Astrocyte (in vitro differentiated cells and primary cell): Measurements from ENCODE around the gene FBLN1. TPM values are rescaled to one million over a fixed set of nuclear protein-coding genes. Genes with fewer than 3 reads are reported as not detected.

ENCODE experiments used
- DNase-seq: peaks from one replicate; pipeline ENCODE4 v3.0.0-alpha.2; 2010; ENCODE audit warnings: low read depth
- FAIRE-seq: peaks from 2 replicates; lab custom pipeline; 2011; peaks lifted over from hg19 to GRCh38; lab: Jason Lieb, UNC
- H2AFZ ChIP-seq: 2 replicates; pipeline ENCODE4 v1.6.0; 2012; ENCODE audit warnings: low read depth, low read length, inconsistent platforms
- H3K27ac ChIP-seq: 2 replicates; pipeline ENCODE4 v1.5.1; 2011; ENCODE audit warnings: low read depth, low read length, inconsistent platforms
- H3K27me3 ChIP-seq: 2 replicates; pipeline ENCODE4 v1.6.0; 2011; ENCODE audit warnings: low read length, inconsistent platforms; ENCODE audit not compliant: insufficient read depth
- H3K36me3 ChIP-seq: 2 replicates; pipeline ENCODE4 v1.5.1; 2011; ENCODE audit warnings: low read length, inconsistent platforms; ENCODE audit not compliant: insufficient read depth
- H3K4me1 ChIP-seq: 2 replicates; pipeline ENCODE4 v1.5.1; 2011; ENCODE audit warnings: low read length, inconsistent platforms; ENCODE audit not compliant: insufficient read depth
- H3K4me2 ChIP-seq: 2 replicates; pipeline ENCODE4 v1.6.0; 2012; ENCODE audit warnings: low read length, inconsistent platforms
- H3K4me3 ChIP-seq: 2 replicates; pipeline ENCODE4 v1.5.1; 2011; ENCODE audit warnings: low read depth, mild to moderate bottlenecking, low read length, inconsistent platforms; ENCODE audit not compliant: insufficient read depth
- H3K79me2 ChIP-seq: 2 replicates; pipeline ENCODE4 v1.6.0; 2012; ENCODE audit warnings: mild to moderate bottlenecking, low read length, inconsistent platforms; ENCODE audit not compliant: insufficient read depth
- H3K9ac ChIP-seq: 2 replicates; pipeline ENCODE4 v1.6.0; 2012; ENCODE audit warnings: mild to moderate bottlenecking, low read length, inconsistent platforms
- H3K9me3 ChIP-seq: 2 replicates; pipeline ENCODE4 v1.5.1; 2012; ENCODE audit warnings: low read depth, mild to moderate bottlenecking, low read length, inconsistent platforms; ENCODE audit not compliant: insufficient read depth
- H4K20me1 ChIP-seq: 2 replicates; pipeline ENCODE4 v1.6.0; 2012; ENCODE audit warnings: low read length, inconsistent platforms; ENCODE audit not compliant: insufficient read depth
- H3K27ac Mint-ChIP-seq: one replicate; pipeline ENCODE4 v1.8.0; 2021; ENCODE audit warnings: mild to moderate bottlenecking, mixed read lengths; ENCODE audit not compliant: unreplicated experiment
- H3K27me3 Mint-ChIP-seq: one replicate; pipeline ENCODE4 v1.8.0; 2021; ENCODE audit warnings: low read depth, mixed read lengths; ENCODE audit not compliant: unreplicated experiment
- H3K36me3 Mint-ChIP-seq: one replicate; pipeline ENCODE4 v1.8.0; 2021; ENCODE audit warnings: low read depth, mixed read lengths; ENCODE audit not compliant: unreplicated experiment
- H3K4me1 Mint-ChIP-seq: one replicate; pipeline ENCODE4 v1.8.0; 2021; ENCODE audit warnings: low read depth, mixed read lengths; ENCODE audit not compliant: unreplicated experiment
- H3K4me3 Mint-ChIP-seq: one replicate; pipeline ENCODE4 v1.8.0; 2021; ENCODE audit warnings: mild to moderate bottlenecking, moderate library complexity, mixed read lengths; ENCODE audit not compliant: unreplicated experiment
- H3K9me3 Mint-ChIP-seq: one replicate; pipeline ENCODE4 v1.8.0; 2021; ENCODE audit warnings: mild to moderate bottlenecking, mixed read lengths; ENCODE audit not compliant: unreplicated experiment
- CTCF ChIP-seq: IDR thresholded peaks from 2 replicates; pipeline ENCODE4 v1.5.1; 2011; ENCODE audit warnings: low read depth, mild to moderate bottlenecking, inconsistent platforms, low read length, moderate library complexity; ENCODE audit not compliant: insufficient read depth
- EZH2 ChIP-seq: IDR thresholded peaks from 2 replicates; pipeline ENCODE4 v1.6.1; 2012; ENCODE audit warnings: mild to moderate bottlenecking, low read length, inconsistent platforms; ENCODE audit not compliant: insufficient read depth
- total RNA-seq: library from RNA; stranded (reverse); gene quantifications from 2 replicates; pipeline ENCODE4 v1.2.1, GENCODE V29; 2021

FBLN1 gene
- total RNA-seq, 1 donor from 2014 or later: 69.2 TPM

- H4K20me1 ChIP-seq: no peaks in the 10 kb centered on the region
- H3K4me1 ChIP-seq: peaks cover 4% of the 10 kb centered on the region
- no peak overlapping the region for H3K27ac ChIP-seq
- no peaks in the 10 kb centered on the region for H3K27me3 ChIP-seq
- no peak overlapping the region for H3K4me3 ChIP-seq
- no peaks in the 10 kb centered on the region for H3K79me2 ChIP-seq
- H2AFZ ChIP-seq: no peak overlapping the region
- H3K9me3 ChIP-seq: no peaks in the 10 kb centered on the region
- Mint-ChIP-seq H3K36me3 (no peaks in the 10 kb centered on the region), H3K27ac (no peak overlapping the region), H3K9me3 (peaks cover 2% of the 10 kb centered on the region), H3K4me1 (no peaks in the 10 kb centered on the region), H3K27me3 (peaks cover 11% of the 10 kb centered on the region), H3K4me3 (no peak overlapping the region)
- FAIRE-seq: no peak
- H3K4me2 ChIP-seq: no peak overlapping the region
- no peak overlapping the region for H3K9ac ChIP-seq
- TF ChIP-seq CTCF: no peak
- no peak for TF ChIP-seq EZH2
- DNase-seq: no peak
- H3K36me3 ChIP-seq: no peaks in the 10 kb centered on the region
Measured at GRCh38 chr22:45480717-45481116, 22.0 kb upstream of the FBLN1 start.

GRCh38 chr22:45481661-45482060 is 21.0 kb upstream of the FBLN1 start:
- H3K4me3 ChIP-seq: no peak overlapping the region
- Mint-ChIP-seq H3K27me3 (peaks cover 10% of the 10 kb centered on the region), H3K27ac (no peak overlapping the region), H3K4me3 (no peak overlapping the region), H3K36me3 (no peaks in the 10 kb centered on the region), H3K4me1 (no peaks in the 10 kb centered on the region), H3K9me3 (peaks cover 5% of the 10 kb centered on the region)
- no peak overlapping the region for H3K27ac ChIP-seq
- peaks cover 4% of the 10 kb centered on the region for H3K4me1 ChIP-seq
- H3K9ac ChIP-seq: no peak overlapping the region
- no peaks in the 10 kb centered on the region for H3K36me3 ChIP-seq
- H3K79me2 ChIP-seq: no peaks in the 10 kb centered on the region
- H3K4me2 ChIP-seq: no peak overlapping the region
- H3K27me3 ChIP-seq: no peaks in the 10 kb centered on the region
- DNase-seq: no peak
- no peaks in the 10 kb centered on the region for H3K9me3 ChIP-seq
- no peak overlapping the region for H2AFZ ChIP-seq
- no peak for TF ChIP-seq EZH2
- TF ChIP-seq CTCF: no peak
- FAIRE-seq: no peak
- H4K20me1 ChIP-seq: no peaks in the 10 kb centered on the region

DNA sequence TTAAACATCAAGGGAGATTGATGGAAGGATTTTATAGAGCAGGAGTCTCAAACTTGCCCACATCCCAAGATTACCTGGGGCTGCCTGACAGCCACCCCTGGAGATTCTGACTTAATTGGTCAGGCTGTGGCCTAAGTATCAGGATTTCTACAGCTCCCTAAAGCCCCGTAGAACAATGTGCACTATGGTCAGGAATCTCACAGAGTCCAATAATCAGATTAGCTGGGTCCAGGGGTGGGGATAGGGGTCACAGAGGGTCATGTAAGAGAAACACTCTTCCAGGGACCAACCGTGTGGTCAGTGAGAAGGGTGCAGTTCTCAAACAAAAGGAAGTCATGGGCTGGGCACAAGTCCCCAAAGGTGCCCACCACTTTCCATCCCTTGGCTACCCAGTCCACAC is 20.5 kb upstream of the FBLN1 start:
- H2AFZ ChIP-seq: no peak overlapping the region
- H3K27ac ChIP-seq: no peak overlapping the region
- no peak overlapping the region for H3K4me2 ChIP-seq
- no peaks in the 10 kb centered on the region for H3K9me3 ChIP-seq
- no peak overlapping the region for H3K9ac ChIP-seq
- no peaks in the 10 kb centered on the region for H4K20me1 ChIP-seq
- no peak for TF ChIP-seq EZH2
- TF ChIP-seq CTCF: no peak
- Mint-ChIP-seq H3K27me3 (peaks cover 6% of the 10 kb centered on the region), H3K36me3 (no peaks in the 10 kb centered on the region), H3K27ac (no peak overlapping the region), H3K4me1 (no peaks in the 10 kb centered on the region), H3K4me3 (no peak overlapping the region), H3K9me3 (peaks cover 6% of the 10 kb centered on the region)
- no peaks in the 10 kb centered on the region for H3K27me3 ChIP-seq
- DNase-seq (no peak), FAIRE-seq (no peak)
- no peaks in the 10 kb centered on the region for H3K36me3 ChIP-seq
- H3K4me3 ChIP-seq: no peak overlapping the region
- H3K4me1 ChIP-seq: peaks cover 4% of the 10 kb centered on the region
- no peaks in the 10 kb centered on the region for H3K79me2 ChIP-seq
